Mesenteric fat pad (tissue), 1 donor: ENCODE results near the gene ACTRT2. TPM values are rescaled to one million over a fixed set of nuclear protein-coding genes. Genes with fewer than 3 reads are reported as not detected.
A peak's percentile ranks its signal among the peaks of the same experiment; 100 is the strongest.

ENCODE experiments used
- DNase-seq: peaks from one replicate; pipeline ENCODE4 v3.0.0-alpha.2; 2020; ENCODE audit warnings: low spot score
- total RNA-seq: library from RNA; stranded (reverse); fragmentation: NEBNext Ultra II Directional; extraction: Animal tissue kit (Norgen Biotek cat#: 25700); gene quantifications from one replicate; pipeline ENCODE4 v1.2.1, GENCODE V29; 2021
- donor health status: DM: yes; HTN: yes; CAD: no.

Gene ACTRT2
- total RNA-seq, 1 donor from 2014 or later = not detected

DNA sequence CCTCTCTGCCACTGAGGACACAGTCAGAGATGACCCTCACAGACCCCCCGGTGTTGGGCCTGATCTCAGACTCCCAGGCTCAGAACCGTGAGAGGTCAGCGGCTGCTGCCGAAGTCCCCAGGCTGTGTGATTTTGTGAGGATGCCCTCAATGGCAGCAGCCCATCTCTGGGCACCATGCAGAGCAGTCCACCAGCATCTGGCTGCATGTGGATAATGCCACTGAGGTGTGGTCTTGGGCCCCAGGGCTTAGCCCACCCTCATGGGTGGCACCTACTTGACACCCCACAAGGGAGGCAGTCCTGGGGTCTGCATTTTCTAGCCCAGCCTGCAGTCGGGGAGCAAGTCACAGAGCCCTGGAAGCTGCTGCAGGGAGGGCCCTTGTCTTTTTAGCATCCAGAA lies 5.5 kb upstream of the ACTRT2 start:
- DNase-seq = peak; percentile 81

DNA sequence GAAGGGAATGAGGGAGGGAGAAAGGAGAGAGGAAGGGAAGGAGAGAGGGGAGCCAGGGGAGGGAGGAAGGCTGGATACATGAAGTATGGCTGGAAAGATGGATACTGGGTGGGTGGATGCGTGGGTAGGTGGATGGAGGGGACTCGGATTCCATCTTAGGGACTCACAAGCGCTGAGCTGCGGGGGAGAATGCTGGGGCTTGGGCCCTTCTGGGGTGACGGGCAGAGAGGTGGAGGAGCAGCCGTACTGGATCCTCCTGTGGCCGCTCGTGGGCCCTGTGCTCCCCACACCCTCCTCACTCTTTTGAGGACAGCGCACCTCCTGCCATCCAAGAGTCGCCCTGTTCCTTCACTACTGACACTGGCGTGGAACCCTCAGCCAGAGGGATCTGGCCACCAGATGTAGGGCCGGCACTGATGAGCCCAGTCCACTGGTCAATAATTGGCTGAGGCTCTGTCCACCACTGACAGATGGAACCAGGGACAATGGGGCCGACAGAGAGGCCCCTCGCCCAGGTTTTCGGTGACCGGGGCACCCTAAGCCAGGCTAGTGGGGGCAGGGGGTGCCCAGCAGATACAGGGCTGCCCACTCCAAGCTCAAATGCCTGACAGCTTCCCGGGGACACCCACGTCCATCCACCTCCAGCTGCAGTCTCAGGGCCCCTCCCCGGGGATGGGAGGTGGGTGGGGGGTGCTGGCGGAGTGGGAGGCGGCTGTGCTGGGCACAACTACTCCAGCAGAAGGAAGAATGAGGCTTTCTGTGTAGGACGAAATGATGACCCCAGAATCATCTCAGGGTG lies 4.4 kb upstream of the ACTRT2 start:
- peak; percentile 83 for DNase-seq

DNA sequence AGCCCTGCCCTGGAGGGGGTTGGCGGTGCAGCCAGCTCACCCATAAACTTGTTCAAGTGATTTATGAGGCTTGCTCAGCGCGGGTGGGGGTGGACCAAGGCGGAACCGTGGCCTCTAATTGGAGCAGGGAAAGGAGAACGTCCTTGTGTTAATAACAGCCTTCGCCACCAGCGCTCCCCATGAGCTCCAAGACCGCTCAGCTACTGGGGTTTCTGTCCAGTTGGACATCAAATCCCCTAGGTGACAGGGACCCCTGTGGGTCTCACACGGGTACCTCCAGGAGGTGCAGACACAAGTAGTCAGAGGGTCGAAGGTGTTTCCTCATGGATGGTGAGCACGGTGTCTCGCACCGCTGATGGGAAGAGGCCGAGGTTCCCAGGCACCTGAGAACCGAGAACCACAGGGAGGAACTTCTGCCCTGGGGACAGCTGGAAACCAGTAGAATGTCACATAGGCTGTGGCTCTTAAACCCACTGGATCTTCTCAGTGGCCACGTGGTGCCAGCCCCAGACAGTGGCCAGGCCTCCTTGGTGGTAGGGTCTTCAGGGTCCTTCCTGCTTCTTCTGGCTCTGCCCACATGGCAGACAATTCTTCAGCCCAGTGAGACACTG lies 3.7 kb upstream of the ACTRT2 start:
- peak; percentile 60 for DNase-seq

DNA sequence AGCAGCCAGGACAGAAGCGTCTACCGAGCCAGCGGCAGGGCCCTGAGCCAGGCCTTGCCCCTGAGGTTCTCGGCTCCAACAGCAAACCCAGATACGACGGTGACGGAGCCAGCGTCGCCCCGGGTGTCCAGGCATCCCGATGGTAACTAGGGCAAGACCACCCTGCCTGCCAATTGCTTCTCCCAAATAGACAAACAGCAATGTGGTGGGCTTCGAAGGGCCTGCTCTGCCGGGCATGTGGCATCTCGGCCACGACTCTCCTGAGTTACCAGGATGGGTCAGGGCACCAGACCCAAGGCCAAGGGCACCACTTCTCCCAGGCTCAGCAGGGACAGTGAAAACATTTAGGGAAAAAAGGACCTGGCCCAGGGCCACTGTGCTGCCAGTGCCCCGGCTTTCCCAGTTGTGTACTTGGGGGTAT lies 3.2 kb upstream of the ACTRT2 start:
- DNase-seq = no peak

DNA sequence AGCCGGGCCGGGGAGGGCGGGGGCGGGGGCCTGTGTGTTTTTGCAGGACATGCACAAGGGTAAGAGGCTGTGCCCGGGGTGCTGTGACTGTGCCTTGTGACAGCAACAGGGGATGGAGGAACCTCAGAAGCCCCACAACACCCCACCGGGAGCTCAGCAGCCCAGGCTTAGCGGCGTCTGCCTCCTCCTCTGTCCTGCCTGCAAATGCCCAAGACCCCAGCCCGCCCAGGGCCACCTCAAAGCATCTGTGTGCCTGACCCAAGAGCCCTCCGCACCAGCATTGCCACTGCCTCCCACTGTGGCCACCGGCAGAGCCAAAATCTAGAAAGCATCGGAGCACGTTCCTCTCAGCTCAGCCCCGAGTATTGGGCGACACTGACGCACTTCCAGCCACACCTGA lies 2.7 kb upstream of the ACTRT2 start:
- peak; percentile 69 for DNase-seq

DNA sequence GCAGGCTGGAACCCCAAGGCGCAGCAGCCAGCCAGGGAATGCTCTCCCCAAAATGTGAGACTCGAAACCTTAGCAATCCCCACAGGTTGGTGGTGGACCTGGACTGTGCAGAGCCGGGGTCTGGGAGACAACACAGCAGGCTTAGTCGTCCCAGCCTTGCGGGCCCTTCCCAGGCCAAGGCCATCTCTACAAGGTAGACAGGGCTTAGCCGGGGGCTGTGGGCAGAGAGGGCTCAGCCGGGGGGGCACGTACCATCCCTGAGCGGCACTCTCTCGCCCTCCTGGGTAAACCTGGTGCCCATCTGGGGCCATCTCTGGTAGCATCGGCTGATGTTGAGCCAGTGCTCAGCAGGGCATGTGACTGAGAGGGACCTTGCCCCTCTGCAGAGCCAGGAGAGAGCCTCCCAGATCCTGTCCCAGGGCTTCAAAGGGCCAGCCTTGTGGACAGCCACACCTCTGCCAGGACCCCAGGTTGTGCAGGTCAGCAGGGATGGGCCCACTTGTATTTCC lies 2.2 kb upstream of the ACTRT2 start:
- DNase-seq = peak; percentile 74

DNA sequence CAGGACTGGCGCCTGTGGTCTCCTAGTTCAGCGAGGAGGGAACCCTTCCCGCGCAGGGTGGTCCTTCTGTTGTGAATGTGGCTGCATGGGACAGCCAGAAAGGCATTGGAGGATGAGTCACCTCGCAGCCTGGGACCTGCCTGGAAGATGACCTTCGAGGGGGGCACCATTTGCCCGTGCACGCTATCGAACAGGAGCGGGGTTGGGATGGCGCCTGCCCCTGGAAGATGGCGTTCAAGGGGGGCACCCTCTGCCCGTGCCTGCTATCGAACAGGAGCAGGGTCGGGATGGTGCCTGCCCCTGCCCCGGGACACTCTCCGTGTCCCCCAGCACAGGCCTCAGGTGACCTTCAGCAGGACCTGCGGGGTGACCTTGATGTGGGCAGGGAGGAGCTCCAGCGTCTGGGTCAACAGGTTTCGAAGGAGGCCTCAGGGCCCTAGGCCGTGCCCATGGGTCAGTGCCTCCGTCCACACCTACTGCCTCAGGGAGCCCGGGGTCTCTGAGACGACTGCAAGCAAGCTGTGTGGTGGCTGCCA lies 1.7 kb upstream of the ACTRT2 start:
- peak; percentile 87 for DNase-seq

DNA sequence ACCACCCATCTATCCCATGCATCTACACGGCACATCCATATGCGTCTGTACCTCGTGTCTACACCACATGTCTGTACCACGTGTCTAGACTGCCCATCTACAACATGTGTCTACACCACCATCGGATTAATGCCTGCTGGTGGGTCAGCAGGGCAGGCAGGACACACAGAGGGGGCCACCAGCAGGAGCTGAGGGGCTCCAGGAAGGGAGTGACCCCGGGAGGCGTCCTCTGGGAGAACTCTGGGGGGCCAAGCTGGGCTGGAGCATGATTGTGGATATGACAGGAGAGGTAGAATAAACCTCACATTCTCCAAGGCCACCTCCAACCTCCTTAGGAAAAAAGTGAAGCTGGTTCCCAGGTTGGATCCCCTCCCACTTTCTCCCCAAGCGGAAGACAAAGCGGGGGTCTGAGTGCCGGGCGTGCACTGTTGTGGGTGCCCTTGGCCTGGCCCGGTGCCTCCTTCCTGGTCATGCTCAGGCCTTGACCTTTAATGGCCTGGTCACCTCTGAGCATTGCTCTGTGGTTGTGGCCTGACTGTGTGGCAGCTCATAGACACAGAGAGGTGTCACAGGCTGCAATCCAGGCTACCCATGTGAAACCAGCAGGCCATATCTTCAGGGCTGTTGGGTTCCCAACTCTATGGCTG lies 881 bp upstream of the ACTRT2 start:
- DNase-seq = peak; percentile 33

DNA sequence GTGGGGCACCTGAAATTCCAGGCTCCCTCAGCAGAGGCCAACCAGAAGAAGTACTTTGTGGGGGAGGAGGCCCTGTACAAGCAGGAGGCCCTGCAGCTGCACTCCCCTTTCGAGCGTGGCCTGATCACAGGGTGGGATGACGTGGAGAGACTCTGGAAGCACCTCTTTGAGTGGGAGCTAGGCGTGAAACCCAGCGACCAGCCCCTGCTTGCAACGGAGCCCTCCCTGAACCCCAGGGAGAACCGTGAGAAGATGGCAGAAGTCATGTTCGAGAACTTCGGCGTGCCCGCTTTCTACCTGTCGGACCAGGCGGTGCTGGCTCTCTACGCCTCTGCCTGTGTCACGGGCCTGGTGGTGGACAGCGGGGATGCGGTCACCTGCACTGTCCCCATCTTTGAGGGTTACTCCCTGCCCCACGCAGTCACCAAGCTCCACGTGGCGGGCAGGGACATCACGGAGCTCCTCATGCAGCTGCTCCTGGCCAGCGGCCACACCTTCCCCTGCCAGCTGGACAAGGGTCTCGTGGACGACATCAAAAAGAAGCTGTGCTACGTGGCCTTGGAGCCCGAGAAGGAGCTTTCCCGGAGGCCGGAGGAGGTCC lies 634 bp downstream of the ACTRT2 start:
- DNase-seq = no peak

DNA sequence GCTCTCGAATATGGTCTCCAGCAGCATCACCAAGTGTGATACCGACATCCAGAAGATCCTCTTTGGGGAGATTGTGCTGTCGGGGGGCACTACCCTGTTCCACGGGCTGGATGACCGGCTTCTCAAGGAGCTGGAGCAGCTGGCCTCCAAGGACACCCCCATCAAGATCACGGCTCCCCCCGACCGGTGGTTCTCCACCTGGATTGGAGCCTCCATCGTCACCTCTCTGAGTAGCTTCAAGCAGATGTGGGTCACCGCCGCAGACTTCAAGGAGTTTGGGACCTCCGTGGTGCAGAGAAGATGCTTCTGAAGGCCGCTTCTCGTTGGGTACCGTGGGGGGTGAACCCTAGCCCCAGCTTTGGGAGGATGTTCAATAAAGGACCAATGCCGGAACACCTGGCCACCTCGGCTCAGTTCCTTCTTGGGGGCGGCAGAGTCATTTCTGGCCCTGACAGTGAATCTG lies 1.3 kb downstream of the ACTRT2 start:
- DNase-seq = no peak

DNA sequence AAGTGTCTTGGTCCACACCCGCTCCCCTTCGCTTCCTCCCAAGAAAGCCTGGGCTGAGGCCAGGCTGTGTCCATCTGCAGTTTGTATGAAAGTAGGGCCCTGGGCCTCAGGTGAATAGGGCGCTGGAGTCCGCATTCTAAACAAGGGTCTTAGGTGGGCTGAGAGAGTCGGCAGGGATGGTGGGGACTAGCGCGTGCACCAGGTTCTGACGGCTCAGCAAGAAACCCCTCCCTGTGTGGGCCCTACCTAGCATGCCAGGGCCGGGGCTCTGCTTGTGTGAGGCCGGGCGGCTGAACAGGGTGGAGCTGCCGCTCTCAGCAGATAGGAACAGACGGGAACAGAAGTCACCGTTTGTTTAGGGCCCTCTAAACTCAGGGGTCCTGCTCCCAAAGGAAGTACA lies 1.7 kb downstream of the ACTRT2 start:
- DNase-seq = no peak

DNA sequence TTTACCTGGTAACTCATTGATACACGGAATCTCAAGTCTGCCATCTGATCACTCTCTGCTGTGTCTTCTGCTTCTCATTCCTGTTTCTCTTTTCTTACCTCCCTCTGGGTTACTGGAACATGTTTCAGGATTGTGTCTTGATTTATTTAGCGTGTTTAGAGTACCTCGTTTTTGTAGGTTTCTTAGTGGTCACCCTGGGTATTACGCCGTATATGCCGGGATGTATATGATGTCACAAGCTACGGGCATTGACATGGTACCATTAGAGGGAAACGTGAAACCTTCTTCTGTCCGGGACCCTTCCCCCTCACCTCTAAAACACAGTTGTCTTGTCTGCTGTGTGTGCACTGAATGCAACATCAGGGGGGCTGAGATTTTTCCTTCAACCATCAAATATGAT lies 2.8 kb downstream of the ACTRT2 start:
- DNase-seq = no peak

DNA sequence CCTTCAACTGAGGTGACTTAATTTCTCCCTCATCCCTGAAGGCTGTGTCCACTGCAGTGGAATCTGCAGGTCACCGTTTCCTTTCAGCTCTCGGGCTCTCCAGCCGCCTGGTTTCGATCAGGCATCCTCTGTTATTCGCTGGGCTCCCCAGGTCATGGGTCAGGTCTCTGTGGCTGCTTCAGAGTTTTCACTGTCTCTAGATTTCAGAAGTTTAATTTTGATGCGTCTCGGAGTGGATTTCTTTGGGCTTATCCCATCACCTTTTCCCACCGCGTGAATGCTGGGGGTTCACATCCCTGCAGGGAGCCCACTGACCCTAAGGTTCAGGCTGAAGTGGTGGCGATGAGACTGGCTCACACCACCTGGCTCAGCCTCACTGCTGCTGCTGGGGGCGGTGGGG lies 3.3 kb downstream of the ACTRT2 start:
- DNase-seq = peak; percentile 55

DNA sequence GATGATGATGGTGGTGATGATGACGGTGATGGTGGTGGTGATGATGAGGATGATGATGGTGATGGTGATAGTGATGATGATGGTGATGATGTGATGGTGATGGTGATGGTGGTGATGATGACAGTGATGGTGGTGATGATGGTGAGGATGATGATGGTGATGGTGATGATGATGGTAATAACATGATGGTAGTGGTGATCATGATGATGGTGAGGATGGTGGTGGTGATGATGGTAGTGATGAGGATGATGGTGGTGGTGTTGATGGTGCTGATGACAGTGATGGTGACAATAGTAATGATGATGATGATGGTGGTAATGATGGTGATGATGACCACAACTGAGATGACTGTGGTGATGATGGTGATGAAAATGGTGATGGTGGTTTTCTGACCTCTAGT lies 4.9 kb downstream of the ACTRT2 start:
- DNase-seq = no peak

DNA sequence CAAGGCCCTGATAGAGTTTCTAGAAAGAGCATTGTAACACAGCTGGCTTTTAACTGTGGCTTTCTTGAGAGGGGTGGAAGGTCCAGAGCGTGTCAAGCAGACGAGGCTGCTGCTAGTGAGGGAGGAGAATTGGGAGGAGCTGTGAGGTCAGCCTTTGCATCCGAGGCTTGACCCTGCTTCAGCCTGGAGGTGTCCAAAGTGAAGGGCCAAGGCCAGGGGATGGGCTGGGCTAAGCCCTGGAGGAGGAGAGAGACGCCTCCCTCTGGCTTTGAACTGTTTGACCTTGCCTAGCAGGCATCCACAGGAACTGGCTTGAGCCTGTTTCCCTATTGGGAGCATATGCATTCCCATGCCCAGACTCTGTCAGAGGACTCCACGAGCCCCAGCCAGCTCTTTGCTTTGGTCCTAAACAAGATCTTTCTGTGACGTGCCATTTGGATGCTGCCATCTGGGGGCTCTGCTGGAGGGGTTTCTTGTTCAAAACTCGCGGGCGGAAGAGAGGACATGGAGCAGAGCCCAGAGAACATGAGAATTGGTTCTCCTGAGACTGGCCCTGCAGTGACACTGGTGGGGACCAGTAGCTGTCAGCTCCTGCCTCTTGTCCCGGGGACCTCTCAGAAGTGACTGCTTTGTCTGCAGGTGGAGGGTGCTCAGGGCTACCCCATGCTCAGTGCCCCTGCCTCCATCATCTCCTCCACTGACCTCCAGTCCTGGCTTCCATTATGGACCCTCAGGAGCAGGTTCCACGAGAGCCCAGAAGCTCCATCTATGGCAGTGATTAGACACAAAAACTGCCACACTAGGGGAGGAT lies 5.5 kb downstream of the ACTRT2 start:
- DNase-seq = peak; percentile 77

DNA sequence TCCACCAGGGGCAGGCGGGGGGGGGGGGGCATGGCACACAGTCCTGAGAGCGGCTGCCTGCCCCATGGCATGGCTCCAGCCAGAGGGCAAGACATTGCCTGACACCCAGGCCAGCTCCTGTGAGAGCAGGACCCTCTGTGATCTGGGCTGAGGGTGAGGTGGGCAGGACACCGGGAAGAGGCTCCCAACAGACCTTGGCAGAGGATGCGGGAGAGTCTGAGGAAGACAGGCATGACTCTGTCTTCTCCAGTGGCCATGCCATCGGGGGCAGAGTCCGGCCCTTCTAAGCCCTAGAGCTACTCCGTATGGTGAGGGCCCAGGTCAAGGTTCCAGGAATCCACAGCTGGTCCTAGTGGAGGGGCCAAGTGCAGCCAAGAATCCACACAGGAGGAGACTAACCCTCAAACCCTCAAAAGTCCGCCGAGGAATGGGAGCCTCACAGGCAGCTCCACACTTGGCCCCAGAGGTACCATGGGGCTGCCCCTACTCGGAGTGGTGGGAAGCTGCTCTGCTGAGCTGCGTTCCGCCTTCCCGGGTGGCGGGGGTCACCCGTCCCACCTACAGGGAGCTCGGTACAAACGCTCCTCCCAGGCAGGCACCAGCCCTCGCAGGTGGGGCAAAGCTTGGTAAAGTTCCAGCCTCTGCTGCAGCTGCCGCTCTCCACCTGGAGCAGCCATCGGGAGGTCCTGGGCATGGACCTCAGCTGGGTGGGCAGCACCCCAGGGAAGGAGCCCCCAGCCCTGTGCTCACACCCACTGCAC lies 6.5 kb downstream of the ACTRT2 start:
- peak; percentile 83 for DNase-seq

DNA sequence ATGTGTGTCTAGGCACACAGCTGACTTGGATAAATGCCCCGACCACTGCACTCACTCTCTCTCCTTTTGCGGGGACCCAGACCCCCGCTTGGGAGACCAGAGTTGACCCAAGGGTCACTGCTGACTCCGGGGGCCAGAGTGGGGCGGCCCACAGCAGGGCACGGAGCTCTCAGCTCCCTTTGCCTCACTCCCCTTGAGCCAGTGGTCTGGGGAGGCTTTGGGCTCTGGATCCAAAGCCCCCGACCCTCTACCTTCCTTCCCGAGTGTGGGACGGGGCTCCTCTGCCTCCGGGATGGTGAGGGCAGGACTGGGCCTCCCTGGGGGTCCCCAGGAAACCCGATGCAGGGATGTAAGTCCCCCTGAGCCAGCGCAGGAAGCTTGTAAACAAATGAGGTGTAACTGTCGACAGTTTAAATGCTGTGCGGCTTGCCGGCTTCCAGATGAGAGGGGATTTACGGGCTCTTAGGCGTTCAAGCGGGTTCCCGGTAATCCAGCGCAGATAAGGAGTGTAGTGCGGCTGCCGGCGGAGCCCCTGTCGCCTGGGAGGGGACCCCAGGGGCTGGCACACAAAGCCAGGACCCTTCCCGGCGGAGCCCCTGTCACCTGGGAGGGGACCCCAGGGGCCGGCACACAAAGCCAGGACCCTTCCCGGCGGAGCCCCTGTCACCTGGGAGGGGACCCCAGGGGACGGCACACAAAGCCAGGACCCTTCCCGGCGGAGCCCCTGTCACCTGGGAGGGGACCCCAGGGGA lies 7.4 kb downstream of the ACTRT2 start:
- peak; percentile 65 for DNase-seq

DNA sequence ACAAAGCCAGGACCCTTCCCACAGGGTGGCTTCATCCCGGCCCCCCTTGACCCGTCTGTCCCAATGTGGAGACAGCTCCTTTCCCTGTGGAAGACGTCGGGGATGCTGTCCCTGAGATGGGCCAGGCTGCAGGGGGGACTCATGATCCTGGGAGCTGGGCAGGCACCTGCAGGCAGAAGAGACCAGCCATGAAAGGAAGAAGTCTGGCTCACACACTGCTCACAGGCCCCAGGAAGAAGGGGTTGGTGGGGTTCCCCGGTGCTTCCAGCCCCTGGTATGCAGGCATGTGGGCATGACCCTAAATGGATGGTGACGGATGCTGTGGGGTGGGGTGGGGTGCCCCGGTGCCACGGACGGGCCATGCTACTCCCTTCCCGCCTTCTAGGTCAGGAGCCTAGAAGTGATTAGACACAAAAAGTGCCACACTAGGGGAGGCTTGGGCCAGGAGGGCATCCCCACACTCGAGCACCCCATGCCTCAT lies 8.3 kb downstream of the ACTRT2 start:
- peak; percentile 72 for DNase-seq
